Fibroblast of skin of abdomen (primary cell): ENCODE results near the gene PGLYRP4.
A peak's percentile ranks its signal among the peaks of the same experiment; 100 is the strongest.

ENCODE experiments used
- DNase-seq: peaks from one replicate; pipeline ENCODE4 v3.0.0-alpha.2; 2013

Gene PGLYRP4

DNA sequence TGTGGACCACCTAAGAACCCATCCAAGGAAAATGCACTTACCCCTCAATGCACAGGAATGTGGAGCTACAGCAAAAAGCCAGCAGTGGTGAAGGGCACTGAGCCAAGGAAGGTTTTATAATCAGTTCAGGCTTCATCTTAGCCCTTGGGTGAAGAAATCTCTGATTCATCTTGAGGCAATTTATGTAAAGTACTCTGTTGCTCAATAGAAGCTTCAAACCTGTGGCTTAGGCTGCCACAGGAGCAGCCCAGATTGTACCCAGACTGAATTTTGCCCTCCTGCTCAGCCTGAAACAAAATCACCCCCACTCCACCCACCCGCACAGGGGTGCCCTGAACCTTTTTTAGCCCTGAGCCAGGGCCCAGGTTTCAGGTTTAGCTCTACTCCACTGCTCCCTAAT lies 26.9 kb upstream of the PGLYRP4 start, which contains the start of gene S100A12:
Gene S100A12, minus strand, starts transcription at position 111 of the 400 bp plus-strand sequence. CDS start 1,029 bp downstream, outside the sequence.
- peak; percentile 78 for DNase-seq

DNA sequence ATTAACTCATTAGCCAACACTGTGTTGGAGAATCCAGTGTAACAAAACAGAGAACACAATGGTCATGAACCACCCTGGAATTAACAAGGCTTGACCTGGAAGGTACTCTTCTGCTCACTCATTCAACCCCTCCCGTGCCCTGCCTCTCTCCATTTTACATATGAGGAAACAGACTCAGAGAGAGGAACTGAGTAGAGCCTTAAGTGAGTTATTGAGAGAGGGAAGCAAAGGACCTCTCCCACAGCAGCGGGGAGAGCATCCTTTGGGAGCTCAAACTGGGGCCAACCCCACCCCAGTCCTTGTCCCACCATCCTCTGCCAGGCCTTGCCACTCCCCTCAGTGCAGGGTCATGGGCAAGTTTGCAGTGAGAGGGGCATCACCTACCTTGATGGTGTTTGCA lies 25.4 kb upstream of the PGLYRP4 start:
- DNase-seq = no peak

DNA sequence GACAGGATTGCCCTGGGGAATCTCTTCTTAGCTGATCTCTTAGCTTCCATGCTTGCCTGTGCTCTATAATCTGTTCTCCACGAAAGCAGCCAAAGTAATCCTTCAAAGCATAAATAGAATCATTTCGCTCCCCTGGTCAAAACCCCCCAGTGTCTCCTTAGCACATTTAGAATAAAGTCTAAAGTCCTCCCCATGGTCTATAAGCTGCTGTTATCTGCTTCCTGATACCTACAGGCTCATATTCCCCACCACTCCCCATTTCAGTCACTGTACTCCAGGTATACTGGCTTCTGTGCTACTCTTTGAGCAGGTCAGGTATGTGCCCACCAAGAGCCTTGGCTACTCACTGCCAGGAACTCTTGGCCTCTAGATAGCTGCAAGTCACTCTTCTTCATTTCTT lies 23.9 kb upstream of the PGLYRP4 start:
- DNase-seq = no peak

DNA sequence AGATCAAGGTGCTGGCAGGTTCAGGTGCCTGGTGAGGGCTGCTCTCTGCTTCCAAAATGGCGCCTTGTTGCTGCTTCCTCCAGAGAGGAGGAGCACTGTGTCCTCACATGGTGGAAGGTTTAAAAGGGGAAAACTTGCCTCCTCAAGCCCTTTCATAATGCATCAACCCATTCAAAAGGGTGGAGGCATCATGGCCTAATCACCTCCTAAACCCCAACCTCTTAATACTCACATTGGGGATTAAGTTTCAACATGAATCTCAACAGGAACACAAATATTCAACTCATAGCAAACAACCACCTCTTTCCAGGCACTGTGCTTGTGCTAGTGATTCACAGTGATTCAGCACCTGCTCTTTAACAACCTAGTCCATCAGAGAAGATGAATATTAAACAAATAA lies 22.6 kb upstream of the PGLYRP4 start:
- no peak for DNase-seq

DNA sequence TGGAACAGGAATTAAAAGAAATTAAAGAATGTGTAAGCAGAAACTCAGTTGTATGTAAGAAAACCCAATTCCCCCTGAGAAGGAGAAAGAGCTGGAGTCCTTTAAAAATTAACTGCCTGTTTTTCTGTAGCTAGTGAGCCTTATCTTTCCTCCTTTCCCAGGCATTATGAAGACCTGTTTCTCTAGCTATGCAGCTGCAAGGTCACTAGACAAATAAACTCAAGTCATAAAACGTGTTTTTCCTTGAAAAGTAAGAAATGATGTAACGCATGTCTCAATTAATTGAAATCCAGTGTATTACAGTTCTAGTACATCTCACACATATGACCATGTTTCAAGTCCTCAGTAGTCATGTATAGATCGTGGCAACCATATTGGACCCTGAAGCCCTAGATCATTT lies 21.5 kb upstream of the PGLYRP4 start:
- no peak for DNase-seq

DNA sequence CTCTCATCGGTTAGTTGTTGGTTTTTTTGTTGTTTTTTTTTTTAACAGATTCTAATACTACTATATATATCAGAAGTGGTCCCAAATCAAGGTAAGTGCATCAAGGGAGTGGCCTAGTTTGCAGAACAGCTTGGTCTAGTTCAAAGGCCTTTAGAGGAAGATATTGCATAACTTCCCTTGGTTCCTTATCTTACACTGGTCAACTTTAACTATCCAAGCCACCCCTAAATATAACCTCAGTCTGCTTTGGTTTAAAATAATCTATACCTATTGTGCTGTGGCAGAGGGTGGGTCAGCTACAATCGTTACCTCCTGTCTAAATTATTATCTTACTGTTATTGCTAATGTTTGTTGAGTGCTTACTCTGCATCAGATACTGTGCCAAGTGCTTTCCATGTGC lies 19.9 kb upstream of the PGLYRP4 start:
- no peak for DNase-seq

DNA sequence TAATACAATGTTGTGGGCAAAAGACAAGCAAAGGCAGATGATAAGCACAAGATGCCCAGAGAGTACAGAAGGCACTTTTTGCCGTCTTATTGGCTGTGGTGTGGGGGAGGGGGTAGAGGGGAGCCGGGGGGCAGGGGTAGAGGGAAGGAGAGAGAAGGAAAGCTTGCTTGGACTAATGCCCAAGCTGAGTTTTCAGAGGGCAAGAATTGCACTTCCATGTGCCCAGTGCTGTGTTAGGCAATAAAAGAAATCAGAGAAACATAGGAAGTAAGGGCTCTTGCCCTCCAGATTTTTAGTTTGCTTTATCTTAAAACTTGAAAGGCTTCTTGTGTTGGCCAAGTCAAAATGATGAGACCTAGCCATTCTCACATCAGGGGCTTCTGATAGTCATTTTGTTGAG lies 18.4 kb upstream of the PGLYRP4 start:
- DNase-seq = no peak

DNA sequence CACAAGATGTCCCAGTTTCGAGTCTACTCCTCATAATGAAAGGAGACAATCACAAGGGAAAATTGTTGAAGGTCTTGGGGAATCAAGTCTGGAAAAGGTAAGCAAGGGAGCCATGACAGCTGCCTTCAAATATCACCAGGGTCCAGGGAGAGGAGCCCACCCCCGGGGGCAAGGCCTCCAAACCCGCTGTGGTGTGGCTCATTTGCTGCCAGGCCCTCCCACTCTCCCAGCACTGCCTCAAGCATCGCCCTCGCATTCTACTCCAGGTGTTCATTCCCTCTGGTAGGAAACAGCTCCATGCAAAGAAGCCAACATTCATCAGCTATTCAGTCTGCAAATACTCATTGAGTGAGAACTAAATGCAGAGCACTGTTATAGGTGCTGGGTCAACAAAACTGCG lies 17.6 kb upstream of the PGLYRP4 start:
- no peak for DNase-seq

DNA sequence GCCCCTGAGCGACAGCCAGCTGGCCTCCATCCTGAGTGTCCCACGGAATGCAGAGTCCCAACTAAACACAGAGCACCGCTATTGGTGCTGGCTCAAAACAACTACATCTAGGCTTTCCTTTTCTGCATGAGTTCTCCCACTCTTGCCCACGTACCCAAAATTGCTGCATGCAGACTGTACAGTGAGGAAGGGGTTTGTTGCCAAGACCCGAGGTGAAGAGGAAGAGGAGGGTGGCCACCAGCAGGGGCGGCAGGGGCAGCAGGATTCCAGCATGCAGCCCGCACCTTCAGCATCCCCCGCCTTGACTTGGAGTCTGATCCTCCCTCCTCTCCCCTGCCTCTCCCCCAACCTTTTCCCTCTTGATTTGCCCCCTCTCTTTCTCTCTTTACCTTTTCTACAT lies 17.1 kb upstream of the PGLYRP4 start:
- DNase-seq = no peak

DNA sequence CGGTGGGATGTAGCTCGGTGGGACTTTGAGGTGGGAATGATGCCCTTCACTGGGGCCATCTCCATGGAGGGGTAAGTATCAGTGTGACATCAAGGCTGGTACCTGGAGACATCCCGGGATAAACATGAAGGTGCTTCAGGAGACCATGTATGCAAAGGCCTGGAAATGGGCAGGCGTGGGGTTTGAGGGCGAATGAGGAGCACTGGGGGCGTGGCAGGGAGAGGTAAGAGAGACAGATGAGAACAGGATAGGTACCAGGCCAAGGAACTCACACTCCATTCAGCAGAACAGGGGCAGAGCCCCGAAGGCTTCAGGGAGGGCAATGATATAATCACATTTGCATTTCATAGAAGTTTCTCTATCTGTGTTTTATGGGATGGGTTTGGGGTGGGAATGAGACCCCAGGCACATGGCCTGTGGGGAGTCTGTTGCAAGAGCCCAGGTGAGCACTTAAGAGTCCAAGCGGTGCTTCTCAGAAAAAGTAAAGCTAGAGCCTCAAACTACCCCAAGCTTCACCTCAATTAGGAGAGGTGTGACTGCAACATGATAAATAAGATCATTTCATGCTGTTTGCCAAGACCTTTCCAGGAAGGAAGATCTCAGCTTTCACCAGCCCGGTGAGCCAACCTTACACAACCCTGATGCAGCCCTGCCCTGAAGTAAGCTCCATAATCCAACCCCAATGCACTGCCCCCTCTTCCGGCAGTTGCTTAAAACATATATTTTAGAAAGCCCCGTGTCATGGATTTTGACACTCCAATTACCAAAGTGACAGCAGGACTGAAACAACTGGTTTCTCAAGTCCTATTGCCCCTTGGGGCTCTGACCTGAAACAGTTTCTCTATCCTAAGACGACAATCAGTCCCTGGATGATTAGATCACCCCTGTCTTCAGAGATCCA lies 16.4 kb upstream of the PGLYRP4 start:
- no peak for DNase-seq

DNA sequence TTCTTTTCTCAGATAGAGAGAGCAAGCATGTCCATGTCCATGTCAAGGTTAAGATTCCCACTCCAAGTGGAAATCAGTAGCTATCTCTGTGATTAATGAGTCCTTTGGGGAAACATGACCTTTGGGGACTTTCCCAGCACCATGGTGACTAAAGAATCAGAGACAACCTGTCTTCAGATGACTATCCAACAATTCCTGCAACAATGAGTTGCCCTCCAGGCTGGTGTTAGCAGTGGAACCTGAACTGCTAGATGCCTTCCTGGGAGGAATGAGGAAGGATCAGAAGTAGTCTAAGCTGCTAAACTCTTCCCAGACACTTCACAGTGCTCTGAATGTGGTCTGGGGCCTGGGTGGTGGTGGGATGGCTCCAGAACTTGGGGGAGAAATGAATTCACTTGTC lies 15.5 kb upstream of the PGLYRP4 start:
- DNase-seq = no peak

DNA sequence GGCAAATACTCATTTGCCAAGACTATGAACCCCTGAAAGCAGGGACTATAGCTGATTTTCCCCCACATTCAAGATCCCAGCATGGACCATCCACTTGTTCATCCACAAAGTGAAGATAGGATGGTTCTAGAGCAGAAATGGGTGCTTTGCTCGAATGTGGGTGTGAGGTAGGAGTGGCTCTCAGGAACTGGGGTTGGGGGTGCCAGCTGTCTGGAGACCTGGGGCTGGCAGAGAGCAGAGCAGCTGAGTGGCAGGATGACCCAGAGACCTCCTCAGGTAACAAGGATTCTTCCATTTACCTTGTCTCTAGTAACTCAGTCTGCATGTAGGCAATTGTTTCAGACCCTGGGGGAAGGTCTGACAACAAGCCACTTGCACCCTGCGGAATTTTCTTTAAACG lies 15.0 kb upstream of the PGLYRP4 start:
- DNase-seq = no peak

DNA sequence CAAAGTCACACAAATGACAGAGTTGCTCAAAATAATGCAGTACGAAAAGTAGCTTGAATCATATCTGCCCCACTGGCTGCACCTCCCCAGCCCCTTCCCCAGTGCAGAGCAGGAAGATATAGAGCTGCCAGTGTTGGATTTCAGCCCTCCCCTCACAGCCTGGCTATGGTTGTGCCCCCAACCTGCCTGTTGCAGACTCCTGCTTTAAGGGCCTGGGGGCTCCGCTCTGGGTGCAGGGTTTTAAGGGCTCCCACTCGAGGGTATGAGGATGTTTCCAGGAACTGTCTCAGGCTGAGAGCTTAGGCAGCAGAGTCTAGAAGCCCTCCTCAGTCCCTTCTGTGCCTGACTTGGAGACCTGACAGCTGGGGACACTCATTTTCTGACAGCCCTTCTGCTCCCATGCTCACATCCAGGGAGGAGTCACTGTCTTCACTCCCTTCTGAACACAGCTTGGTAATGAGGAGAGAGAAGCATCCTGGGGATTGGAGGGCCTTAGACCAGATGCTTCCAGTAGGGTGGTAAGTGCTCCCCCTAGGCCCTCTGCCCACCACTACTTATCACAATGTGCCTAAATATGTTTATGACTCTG lies 13.6 kb upstream of the PGLYRP4 start:
- no peak for DNase-seq

DNA sequence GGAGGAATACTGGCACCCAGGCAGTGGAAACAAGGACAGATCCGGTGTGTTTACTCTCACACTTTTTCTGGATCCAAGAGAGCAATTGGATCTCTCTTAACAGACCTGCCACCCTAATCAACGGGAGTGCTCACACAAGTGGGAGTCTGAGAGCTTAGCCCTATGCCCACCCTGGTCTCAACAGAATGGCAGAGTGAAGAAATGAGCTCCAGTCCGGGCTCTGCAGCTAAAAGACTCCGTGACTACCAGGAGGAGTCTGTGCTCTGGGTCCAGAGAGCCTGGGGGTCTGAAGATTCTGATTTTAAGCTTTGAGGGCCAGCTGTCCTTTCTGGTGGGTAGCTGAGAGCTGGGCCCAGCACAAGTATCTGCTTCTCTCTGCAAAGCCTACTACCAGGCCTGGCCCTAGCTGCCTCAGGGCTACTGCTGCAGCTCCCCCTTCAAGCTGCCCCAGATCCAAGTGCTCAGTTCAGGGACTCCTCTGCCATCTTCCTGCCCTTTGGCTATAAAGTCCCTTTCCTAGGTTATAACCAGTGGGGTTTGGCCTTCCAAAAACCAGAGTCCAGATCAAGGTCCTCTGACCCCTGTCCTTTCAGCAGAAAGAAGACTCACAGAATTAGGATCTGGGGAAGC lies 13.0 kb upstream of the PGLYRP4 start:
- DNase-seq = no peak

DNA sequence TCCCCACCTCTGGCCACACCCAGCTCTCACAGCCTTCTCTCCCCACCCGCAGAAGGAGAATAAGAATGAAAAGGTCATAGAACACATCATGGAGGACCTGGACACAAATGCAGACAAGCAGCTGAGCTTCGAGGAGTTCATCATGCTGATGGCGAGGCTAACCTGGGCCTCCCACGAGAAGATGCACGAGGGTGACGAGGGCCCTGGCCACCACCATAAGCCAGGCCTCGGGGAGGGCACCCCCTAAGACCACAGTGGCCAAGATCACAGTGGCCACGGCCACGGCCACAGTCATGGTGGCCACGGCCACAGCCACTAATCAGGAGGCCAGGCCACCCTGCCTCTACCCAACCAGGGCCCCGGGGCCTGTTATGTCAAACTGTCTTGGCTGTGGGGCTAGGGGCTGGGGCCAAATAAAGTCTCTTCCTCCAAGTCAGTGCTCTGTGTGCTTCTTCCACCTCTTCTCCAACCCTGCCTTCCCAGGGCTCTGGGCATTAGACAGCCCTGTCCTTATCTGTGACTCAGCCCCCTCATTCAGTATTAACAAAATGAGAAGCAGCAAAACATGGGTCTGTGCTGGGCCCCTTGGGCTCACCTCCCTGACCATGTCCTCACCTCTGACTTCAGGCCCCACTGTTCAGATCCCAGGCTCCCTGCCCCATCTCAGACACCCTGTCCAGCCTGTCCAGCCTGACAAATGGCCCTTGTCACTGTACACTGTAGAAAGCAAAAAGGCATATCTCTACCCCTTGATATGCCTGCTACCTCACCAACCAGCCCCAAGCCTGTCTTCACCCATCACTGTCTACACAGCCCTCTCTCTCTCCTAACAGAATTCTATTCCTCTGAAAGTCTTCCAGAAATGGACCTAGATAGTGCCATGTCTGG lies 12.2 kb upstream of the PGLYRP4 start:
- DNase-seq = no peak

DNA sequence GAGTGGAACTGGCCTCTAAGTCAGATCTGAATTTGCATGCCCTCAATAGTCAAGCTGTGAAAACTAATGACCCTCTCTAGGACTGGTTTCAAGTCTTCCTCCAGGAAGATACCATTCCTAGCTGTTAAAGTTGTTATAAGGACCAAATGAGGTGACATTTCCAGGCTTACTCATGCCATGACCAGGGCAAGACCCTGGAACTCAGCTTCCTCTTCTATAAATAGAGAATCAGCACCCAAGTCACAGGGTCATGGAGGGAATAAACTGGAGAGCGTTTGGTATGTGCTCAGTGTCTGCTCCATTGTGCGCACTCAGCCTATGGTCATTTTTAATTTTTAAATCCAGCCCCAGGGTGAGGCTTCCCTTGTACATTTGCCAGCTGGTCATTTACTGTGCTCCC lies 11.5 kb upstream of the PGLYRP4 start:
- no peak for DNase-seq

DNA sequence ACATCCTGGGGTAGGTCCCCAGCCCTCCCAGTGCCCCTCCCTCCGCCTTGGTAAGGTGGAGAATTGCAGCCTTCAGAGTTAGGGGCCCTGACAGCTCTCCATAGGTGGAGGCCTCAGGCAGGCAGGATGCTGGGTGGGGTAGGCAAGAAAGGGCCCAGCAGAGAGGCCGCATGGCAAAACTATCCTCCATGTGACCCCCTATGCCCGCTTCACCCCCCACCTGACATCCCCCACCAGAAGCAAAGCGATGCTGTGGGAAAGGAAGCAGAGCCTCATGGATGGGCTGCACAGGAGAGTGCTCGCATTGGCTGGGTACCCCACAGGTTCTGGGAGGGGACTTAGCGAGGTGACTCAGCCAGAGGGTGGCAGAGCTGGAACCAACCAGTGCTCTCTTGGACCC lies 10.6 kb upstream of the PGLYRP4 start:
- DNase-seq = no peak

DNA sequence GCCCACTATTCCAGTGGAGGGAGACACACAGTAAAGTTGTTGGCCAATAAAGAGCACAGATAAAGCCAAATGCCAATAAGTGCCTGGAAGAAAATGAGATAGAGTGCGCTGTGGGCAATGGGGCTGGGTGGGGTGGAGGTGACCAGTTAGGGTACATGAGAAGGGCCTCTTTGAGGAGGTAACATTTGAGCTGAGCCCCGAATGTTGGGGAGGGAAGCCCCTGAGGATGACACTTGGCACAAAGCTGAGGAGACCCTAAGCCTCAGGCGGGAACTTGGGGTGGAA lies 10.0 kb upstream of the PGLYRP4 start:
- DNase-seq = no peak

DNA sequence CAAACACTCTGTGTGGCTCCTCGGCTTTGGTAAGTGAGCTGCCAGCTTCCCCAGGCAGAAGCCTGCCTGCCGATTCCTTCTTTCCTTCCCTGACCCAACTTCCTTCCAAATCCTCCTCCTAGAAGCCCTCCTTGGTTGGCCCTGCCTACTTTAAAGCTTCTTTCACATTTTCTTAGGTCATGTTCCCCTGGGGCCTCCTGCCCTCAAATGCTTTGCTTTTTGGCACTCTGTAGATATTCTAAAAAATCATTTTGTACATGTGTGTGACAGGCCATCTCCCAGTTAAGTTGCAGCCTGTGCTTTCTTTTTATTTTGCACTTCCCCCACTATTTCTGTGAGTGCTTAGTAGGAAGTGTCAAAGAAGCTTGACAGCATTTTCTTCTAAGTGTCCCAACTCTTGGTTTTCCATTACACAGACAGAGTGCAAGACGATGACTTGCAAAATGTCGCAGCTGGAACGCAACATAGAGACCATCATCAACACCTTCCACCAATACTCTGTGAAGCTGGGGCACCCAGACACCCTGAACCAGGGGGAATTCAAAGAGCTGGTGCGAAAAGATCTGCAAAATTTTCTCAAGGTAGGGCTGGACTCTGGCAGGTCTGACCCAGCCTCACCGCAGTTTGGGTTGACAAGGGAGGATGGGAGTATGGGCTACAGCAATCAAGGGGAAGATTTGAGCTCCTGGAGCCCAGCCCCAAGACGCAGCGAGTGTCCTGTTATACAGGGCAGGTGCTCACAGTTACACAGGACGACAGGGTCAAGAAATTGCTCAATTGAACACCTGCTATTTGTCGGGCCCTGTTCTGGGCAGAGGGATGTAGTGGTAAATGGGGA lies 9.4 kb upstream of the PGLYRP4 start, which contains the start of gene S100A9:
Gene S100A9, plus strand, starts transcription at position 2 of the 838 bp plus-strand sequence. Its CDS starts 430 bp downstream, at position 432.
- no peak for DNase-seq

DNA sequence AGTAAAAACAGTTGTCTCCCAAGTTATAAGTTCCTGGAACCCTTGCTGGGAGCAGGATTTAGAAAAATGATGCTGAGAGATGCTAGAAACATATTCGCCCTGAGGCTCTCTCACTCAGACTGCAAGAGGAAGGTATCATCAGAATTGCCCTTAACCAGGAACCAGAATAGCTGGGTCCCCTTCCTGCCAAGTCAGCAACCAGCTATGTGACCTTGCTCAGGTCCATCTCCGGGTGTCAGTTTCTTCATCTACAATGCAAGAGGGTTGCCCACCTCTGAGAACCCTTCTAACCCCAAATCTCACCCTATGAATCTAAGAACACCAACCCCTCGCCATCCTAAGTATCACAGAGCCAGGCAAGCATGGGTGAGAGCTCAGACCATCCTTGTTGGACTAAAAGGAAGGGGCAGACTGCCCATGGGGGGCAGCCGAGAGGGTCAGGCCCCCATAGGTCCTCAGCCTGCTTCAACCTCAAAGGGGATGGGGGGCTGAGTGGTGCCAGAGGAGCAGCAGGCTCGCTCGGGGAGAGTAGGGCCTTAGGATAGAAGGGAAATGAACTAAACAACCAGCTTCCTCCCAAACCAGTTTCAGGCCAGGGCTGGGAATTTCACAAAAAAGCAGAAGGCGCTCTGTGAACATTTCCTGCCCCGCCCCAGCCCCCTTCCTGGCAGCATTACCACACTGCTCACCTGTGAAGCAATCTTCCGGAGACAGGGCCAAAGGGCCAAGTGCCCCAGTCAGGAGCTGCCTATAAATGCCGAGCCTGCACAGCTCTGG lies 8.6 kb upstream of the PGLYRP4 start:
- DNase-seq = no peak
